GM23338 (cell line): ENCODE measurements around the gene RABGAP1L. TPM values are rescaled to one million over a fixed set of nuclear protein-coding genes. Genes with fewer than 3 reads are reported as not detected.

Experiments used
- ATAC-seq: fragments of 200-7000 bp; cut with Tn5 transposase; 3 replicates; pipeline ENCODE4 v1.9.1; 2020
- DNase-seq: peaks from one replicate; pipeline ENCODE4 v3.0.0-alpha.2; 2015; ENCODE audit warnings: low spot score
- H2AFZ ChIP-seq: fragments of 200-600 bp; sonication (generic); 2 replicates; pipeline ENCODE4 v1.8.0; 2016; ENCODE audit warnings: antibody characterized with exemption, mild to moderate bottlenecking, moderate library complexity
- H3F3A ChIP-seq: fragments of 200-600 bp; sonication (generic); replicated peaks from 2 replicates; pipeline ENCODE4 v1.8.0; 2017; ENCODE audit warnings: antibody characterized with exemption, mixed run types, low read depth
- H3K27ac ChIP-seq: fragments of 200-600 bp; sonication (generic); 2 replicates; pipeline ENCODE4 v1.6.1; 2016; ENCODE audit warnings: low read depth
- H3K27me3 ChIP-seq: fragments of 200-600 bp; sonication (generic); 2 replicates; pipeline ENCODE4 v1.8.0; 2016; ENCODE audit warnings: mild to moderate bottlenecking, mixed run types, moderate library complexity; ENCODE audit not compliant: insufficient read depth
- H3K36me3 ChIP-seq: fragments of 200-600 bp; sonication (generic); 2 replicates; pipeline ENCODE4 v1.8.0; 2016; ENCODE audit warnings: mild to moderate bottlenecking; ENCODE audit not compliant: insufficient read depth
- H3K4me1 ChIP-seq: fragments of 200-600 bp; sonication (generic); 2 replicates; pipeline ENCODE4 v1.8.0; 2016; ENCODE audit warnings: mild to moderate bottlenecking, moderate library complexity; ENCODE audit not compliant: insufficient read depth
- H3K4me2 ChIP-seq: fragments of 200-600 bp; sonication (generic); 2 replicates; pipeline ENCODE4 v1.7.1; 2017; ENCODE audit warnings: mixed run types
- H3K4me3 ChIP-seq: fragments of 200-600 bp; sonication (generic); 2 replicates; pipeline ENCODE4 v1.6.1; 2016; ENCODE audit warnings: mixed run types
- H3K79me2 ChIP-seq: fragments of 200-600 bp; sonication (generic); replicated peaks from 2 replicates; pipeline ENCODE4 v1.8.0; 2017; ENCODE audit warnings: mild to moderate bottlenecking; ENCODE audit not compliant: insufficient read depth
- H3K9me2 ChIP-seq: fragments of 200-600 bp; sonication (generic); 2 replicates; pipeline ENCODE4 v1.8.0; 2017; ENCODE audit not compliant: insufficient read depth
- H4K20me1 ChIP-seq: fragments of 200-600 bp; sonication (generic); replicated peaks from 2 replicates; pipeline ENCODE4 v1.8.0; 2017; ENCODE audit warnings: mild to moderate bottlenecking; ENCODE audit not compliant: insufficient read depth
- H3K27ac Mint-ChIP-seq: 2 replicates; pipeline ENCODE4 v1.8.0; 2020; ENCODE audit warnings: inconsistent platforms, mild to moderate bottlenecking, moderate library complexity, mixed read lengths
- H3K27me3 Mint-ChIP-seq: 3 replicates; pipeline ENCODE4 v1.8.0; 2022; ENCODE audit warnings: low read depth, mild to moderate bottlenecking, moderate library complexity, mixed read lengths, inconsistent platforms; ENCODE audit not compliant: insufficient read depth, poor library complexity
- H3K36me3 Mint-ChIP-seq: 3 replicates; pipeline ENCODE4 v1.8.0; 2021; ENCODE audit warnings: low read depth, mild to moderate bottlenecking, inconsistent platforms, moderate library complexity, mixed read lengths
- H3K4me1 Mint-ChIP-seq: 3 replicates; pipeline ENCODE4 v1.8.0; 2020; ENCODE audit warnings: mild to moderate bottlenecking, inconsistent platforms, mixed read lengths
- H3K4me3 Mint-ChIP-seq: 3 replicates; pipeline ENCODE4 v1.8.0; 2021; ENCODE audit warnings: moderate library complexity, mild to moderate bottlenecking, inconsistent platforms, mixed read lengths
- H3K9me3 Mint-ChIP-seq: 3 replicates; pipeline ENCODE4 v1.8.0; 2020; ENCODE audit warnings: moderate library complexity, mild to moderate bottlenecking, inconsistent platforms, mixed read lengths
- CREB1 ChIP-seq: fragments of 250-450 bp; sonication (Bioruptor Pico); IDR thresholded peaks from 2 replicates; pipeline ENCODE4 v1.5.0; 2020; ENCODE audit warnings: low read depth, mild to moderate bottlenecking, moderate library complexity
- CTCF ChIP-seq, 2 experiments: fragments of 200-600 bp in 1 of 2; sonication (generic) in 1 of 2; conservative IDR thresholded peaks; 2 replicates each; pipeline versions ENCODE4 v1.5.1 to v1.6.1; 2016 to 2017; ENCODE audit warnings: antibody characterized with exemption in 2 of 2, low read depth in 2 of 2, mild to moderate bottlenecking in 2 of 2, moderate library complexity in 1 of 2
- ETS1 ChIP-seq: IDR thresholded peaks from 2 replicates; pipeline ENCODE4 v1.6.1; 2016; ENCODE audit warnings: antibody characterized with exemption
- EZH2 ChIP-seq: fragments of 200-600 bp; sonication (generic); IDR thresholded peaks from one replicate; pipeline ENCODE4 v1.8.0; 2017; ENCODE audit warnings: antibody characterized with exemption, mild to moderate bottlenecking, low read depth; ENCODE audit not compliant: unreplicated experiment
- EZH2phosphoT487 ChIP-seq: fragments of 200-600 bp; sonication (generic); IDR thresholded peaks from one replicate; pipeline ENCODE4 v1.8.1; 2018; ENCODE audit warnings: antibody characterized with exemption; ENCODE audit not compliant: unreplicated experiment
- JUNB ChIP-seq: IDR thresholded peaks from one replicate; pipeline ENCODE4 v1.6.1; 2016; ENCODE audit warnings: antibody characterized with exemption; ENCODE audit not compliant: unreplicated experiment
- NANOG ChIP-seq: IDR thresholded peaks from 2 replicates; pipeline ENCODE4 v1.6.1; 2016; ENCODE audit warnings: antibody characterized with exemption, borderline replicate concordance
- POLR2AphosphoS5 ChIP-seq: IDR thresholded peaks from 2 replicates; pipeline ENCODE4 v1.6.1; 2016; ENCODE audit warnings: antibody characterized with exemption, low read depth
- REST ChIP-seq: IDR thresholded peaks from one replicate; pipeline ENCODE4 v1.6.1; 2018; ENCODE audit warnings: antibody characterized with exemption; ENCODE audit not compliant: unreplicated experiment
- STAT1 ChIP-seq: IDR thresholded peaks from one replicate; pipeline ENCODE4 v1.6.1; 2016; ENCODE audit warnings: antibody characterized with exemption; ENCODE audit not compliant: unreplicated experiment
- ZNF114 ChIP-seq: fragments of 250-450 bp; sonication (Bioruptor Pico); IDR thresholded peaks from 2 replicates; pipeline ENCODE4 v1.5.0; 2020; ENCODE audit warnings: mild to moderate bottlenecking, moderate library complexity
- ZNF331 ChIP-seq: fragments of 250-450 bp; sonication (Bioruptor Pico); IDR thresholded peaks from 2 replicates; pipeline ENCODE4 v1.5.0; 2020; ENCODE audit warnings: low read depth, mild to moderate bottlenecking, moderate library complexity
- ZNF462 ChIP-seq: fragments of 250-450 bp; sonication (Bioruptor Pico); IDR thresholded peaks from 2 replicates; pipeline ENCODE4 v1.5.0; 2020; ENCODE audit warnings: mild to moderate bottlenecking, moderate library complexity
- polyA plus RNA-seq: library from polyadenylated mRNA; unstranded; fragments of >200 nt; fragmentation: Nextera tagmentation; extraction: Ambion mirVana; gene quantifications from 2 replicates; pipeline ENCODE4 v1.2.1, GENCODE V29; 2016
- total RNA-seq: library from RNA; depleted of rRNA; stranded (reverse); fragments of >200 nt; shearing (Covaris generic); gene quantifications from 2 replicates; pipeline ENCODE4 v1.2.3, GENCODE V29; 2014

The RABGAP1L gene
- total and polyA plus RNA-seq, 2 experiments from 2014 or later: 83.2 to 136 TPM

- no peaks in the 10 kb centered on the region for H3K9me3 Mint-ChIP-seq
- no peak for TF ChIP-seq EZH2phosphoT487
- no peak for TF ChIP-seq NANOG
- no peak for TF ChIP-seq REST
- TF ChIP-seq CREB1: no peak
- no peak for TF ChIP-seq ZNF114 (CRISPR knock-in tag)
- no peak for TF ChIP-seq JUNB
- TF ChIP-seq ETS1: no peak
- no peak for TF ChIP-seq ZNF462 (CRISPR knock-in tag)
- no peak for TF ChIP-seq EZH2
- no peak for TF ChIP-seq STAT1
- TF ChIP-seq ZNF331: no peak
- TF ChIP-seq CTCF (conservative IDR thresholded peaks at IDR 0.05; ENCODE audit: low read depth in 2 of 2): no peak
- no peak for TF ChIP-seq POLR2AphosphoS5
- H3K4me1 Mint-ChIP-seq: peaks cover 10% of the 10 kb centered on the region; the same call in 2 of the 3 replicates
- H3K27ac Mint-ChIP-seq: no peak overlapping the region
- H3K4me3 Mint-ChIP-seq: no peak overlapping the region
- no peaks in the 10 kb centered on the region for H3K27me3 ChIP-seq
- no peaks in the 10 kb centered on the region; the same call in 2 of the 3 replicates for H3K36me3 Mint-ChIP-seq
- H2AFZ ChIP-seq: no peak overlapping the region
- no peaks in the 10 kb centered on the region for H3K9me2 ChIP-seq
- H4K20me1 ChIP-seq: peaks cover 54% of the 10 kb centered on the region
- H3K4me2 ChIP-seq: no peak overlapping the region
- H3K36me3 ChIP-seq: no peaks in the 10 kb centered on the region
- H3K4me1 ChIP-seq: no peaks in the 10 kb centered on the region; the same call in 1 of the 2 replicates
- H3K27ac ChIP-seq: 0 out of 2 replicates have a peak overlapping the region, but pooled peaks have one; percentile 71
- no peak overlapping the region for H3K4me3 ChIP-seq
- H3K79me2 ChIP-seq: peaks cover 94% of the 10 kb centered on the region
- no peaks in the 10 kb centered on the region for H3K27me3 Mint-ChIP-seq
- no peak for ATAC-seq
- no peak for DNase-seq
- H3F3A ChIP-seq: no peaks in the 10 kb centered on the region
Observed at GRCh38 chr1:174949061-174949460, 789.7 kb downstream of the RABGAP1L start.
